ENCODE measurements around the gene UNC50. TPM values are rescaled to one million over a fixed set of nuclear protein-coding genes. Genes with fewer than 3 reads are reported as not detected.

Gene UNC50
- total RNA-seq, 4 donors from 2014 or later: 30.3 to 43.1 (median 30.5) TPM

DNA sequence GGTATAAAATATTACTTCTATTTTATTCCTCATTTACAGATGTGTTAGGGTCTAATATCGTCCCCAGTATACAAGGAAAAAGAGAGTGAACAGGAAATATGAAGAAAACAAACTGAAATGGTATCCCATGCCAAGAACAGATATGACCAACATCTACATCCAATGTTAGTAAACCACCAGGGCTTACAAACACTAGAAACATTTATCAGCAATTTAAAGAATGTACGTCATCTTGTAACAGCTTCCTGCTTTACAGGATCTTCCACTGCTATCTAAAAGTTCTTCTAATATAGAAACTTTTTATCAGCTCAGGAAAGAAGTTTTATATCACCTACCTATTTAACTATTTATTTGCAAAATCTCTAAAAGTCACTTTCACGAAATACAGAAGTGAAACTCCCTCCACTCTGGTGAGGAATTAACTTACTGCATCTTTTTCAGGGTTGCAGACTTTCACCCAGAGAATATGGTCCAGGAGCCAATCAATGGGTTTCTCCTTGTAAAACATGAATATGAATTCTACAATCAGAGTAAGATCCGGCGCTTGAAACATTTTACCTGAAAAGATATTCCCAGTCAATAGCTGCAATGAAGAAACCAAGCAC, 35.2 kb downstream of the UNC50 start:
- intact Hi-C loops (cut with DNase I; ENCODE audit: low total_unique reads) (no loop called here), in situ Hi-C loops (cut with MboI; ENCODE audit: low sequenced_read_pairs in 4 of 4) (loop anchor here in 3 of 4 donors (10.0 to 25.0 kb wide), 3 partner anchors 419 to 844 kb away; partner anchors contain the start of gene REV1 (in 1 of the 3))

DNA sequence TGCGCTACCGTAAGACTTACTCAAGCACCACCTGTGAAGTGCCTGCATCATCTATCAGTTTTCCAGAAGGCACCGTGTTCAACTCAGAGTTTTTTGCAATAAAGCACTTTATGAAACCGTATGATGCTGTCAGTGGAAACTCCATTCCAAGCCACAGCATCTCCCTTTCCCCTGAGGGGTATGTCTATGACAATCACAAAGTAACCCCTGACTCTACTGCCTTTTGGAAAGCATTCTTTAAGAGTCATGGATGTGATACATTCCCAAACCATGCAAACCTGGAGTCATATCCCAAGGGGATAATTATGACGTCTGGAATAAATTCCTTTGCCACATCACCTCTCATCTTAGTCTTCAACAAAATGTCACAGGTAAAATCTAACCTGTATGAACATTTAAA, 39.2 kb downstream of the UNC50 start:
- Histone ChIP-seq H3K4me1 (no peaks in the 10 kb centered on the region), H3K27me3 (no peaks in the 10 kb centered on the region), H3K36me3 (no peaks in the 10 kb centered on the region), H3K4me3 (no peak overlapping the region), H3K27ac (no peak overlapping the region), H3K9me3 (no peaks in the 10 kb centered on the region)
- intact Hi-C loops (cut with DNase I; ENCODE audit: low total_unique reads): loop anchor here (5.0 kb wide), 1 partner anchor 420 kb away; no protein-coding TSS in a partner anchor
- TF ChIP-seq, protein P1, sequence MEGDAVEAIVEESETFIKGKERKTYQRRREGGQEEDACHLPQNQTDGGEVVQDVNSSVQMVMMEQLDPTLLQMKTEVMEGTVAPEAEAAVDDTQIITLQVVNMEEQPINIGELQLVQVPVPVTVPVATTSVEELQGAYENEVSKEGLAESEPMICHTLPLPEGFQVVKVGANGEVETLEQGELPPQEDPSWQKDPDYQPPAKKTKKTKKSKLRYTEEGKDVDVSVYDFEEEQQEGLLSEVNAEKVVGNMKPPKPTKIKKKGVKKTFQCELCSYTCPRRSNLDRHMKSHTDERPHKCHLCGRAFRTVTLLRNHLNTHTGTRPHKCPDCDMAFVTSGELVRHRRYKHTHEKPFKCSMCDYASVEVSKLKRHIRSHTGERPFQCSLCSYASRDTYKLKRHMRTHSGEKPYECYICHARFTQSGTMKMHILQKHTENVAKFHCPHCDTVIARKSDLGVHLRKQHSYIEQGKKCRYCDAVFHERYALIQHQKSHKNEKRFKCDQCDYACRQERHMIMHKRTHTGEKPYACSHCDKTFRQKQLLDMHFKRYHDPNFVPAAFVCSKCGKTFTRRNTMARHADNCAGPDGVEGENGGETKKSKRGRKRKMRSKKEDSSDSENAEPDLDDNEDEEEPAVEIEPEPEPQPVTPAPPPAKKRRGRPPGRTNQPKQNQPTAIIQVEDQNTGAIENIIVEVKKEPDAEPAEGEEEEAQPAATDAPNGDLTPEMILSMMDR (IDR thresholded peaks at IDR 0.05 in 4 of 5, conservative IDR thresholded peaks at IDR 0.05 in 1 of 5): no peak
- TF ChIP-seq POLR2A (IDR thresholded peaks at IDR 0.05): no peak
- no peak for ATAC-seq
- in situ Hi-C loops (cut with MboI; ENCODE audit: low sequenced_read_pairs in 4 of 4): loop anchor here in 3 of 4 donors (5.0 to 25.0 kb wide), 4 partner anchors 190 to 840 kb away; partner anchors contain the start of gene REV1 (in 1 of the 3)
- no peak for DNase-seq

More for the DNA sequence above, 35.2 kb downstream of the UNC50 start:
- ATAC-seq (no peak), DNase-seq (no peak)
- Histone ChIP-seq H3K27me3 (no peaks in the 10 kb centered on the region), H3K9me3 (no peaks in the 10 kb centered on the region), H3K4me1 (no peaks in the 10 kb centered on the region), H3K4me3 (no peak overlapping the region), H3K27ac (no peak overlapping the region), H3K36me3 (peaks cover 0 to 16% of the 10 kb centered on the region in 2 donors)
- TF ChIP-seq POLR2A (IDR thresholded peaks at IDR 0.05): no peak
- TF ChIP-seq, protein P1 (IDR thresholded peaks at IDR 0.05 in 4 of 5, conservative IDR thresholded peaks at IDR 0.05 in 1 of 5): no peak

DNA sequence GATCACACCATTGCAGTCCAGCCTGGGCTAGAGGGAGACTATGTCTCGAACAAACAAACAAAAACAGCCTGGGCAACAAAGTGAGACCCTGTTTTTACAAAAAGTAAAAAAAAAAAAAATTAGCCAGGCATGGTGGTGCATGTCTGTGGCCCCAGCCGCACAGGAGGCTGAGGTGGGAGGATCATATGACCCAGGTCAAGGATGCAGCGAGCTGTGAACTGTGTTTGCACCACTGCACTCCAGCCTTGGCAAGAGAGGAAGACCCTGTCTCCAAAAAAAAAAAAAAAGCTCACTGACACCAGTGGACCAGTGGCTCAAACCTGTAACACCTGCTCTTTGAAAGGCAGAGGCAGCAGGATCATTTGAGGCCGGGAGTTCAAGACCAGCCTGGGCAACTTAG, 40.1 kb downstream of the UNC50 start:
- no peak overlapping the region for H3K27ac ChIP-seq
- ATAC-seq (no peak), DNase-seq (no peak)
- in situ Hi-C loops (cut with MboI; ENCODE audit: low sequenced_read_pairs in 4 of 4): loop anchor here in 3 of 4 donors (5.0 to 25.0 kb wide), 4 partner anchors 189 to 839 kb away; partner anchors contain the start of gene REV1 (in 1 of the 3)
- intact Hi-C loops (cut with DNase I; ENCODE audit: low total_unique reads): loop anchor here (5.0 kb wide), 1 partner anchor 419 kb away; no protein-coding TSS in a partner anchor
- no peak for TF ChIP-seq POLR2A (IDR thresholded peaks at IDR 0.05)
- TF ChIP-seq, protein P1 (IDR thresholded peaks at IDR 0.05 in 4 of 5, conservative IDR thresholded peaks at IDR 0.05 in 1 of 5): no peak
- H3K4me3 ChIP-seq: no peak overlapping the region
- H3K9me3 ChIP-seq: no peaks in the 10 kb centered on the region
- no peaks in the 10 kb centered on the region for H3K27me3 ChIP-seq
- H3K4me1 ChIP-seq: no peaks in the 10 kb centered on the region
- no peaks in the 10 kb centered on the region for H3K36me3 ChIP-seq

DNA sequence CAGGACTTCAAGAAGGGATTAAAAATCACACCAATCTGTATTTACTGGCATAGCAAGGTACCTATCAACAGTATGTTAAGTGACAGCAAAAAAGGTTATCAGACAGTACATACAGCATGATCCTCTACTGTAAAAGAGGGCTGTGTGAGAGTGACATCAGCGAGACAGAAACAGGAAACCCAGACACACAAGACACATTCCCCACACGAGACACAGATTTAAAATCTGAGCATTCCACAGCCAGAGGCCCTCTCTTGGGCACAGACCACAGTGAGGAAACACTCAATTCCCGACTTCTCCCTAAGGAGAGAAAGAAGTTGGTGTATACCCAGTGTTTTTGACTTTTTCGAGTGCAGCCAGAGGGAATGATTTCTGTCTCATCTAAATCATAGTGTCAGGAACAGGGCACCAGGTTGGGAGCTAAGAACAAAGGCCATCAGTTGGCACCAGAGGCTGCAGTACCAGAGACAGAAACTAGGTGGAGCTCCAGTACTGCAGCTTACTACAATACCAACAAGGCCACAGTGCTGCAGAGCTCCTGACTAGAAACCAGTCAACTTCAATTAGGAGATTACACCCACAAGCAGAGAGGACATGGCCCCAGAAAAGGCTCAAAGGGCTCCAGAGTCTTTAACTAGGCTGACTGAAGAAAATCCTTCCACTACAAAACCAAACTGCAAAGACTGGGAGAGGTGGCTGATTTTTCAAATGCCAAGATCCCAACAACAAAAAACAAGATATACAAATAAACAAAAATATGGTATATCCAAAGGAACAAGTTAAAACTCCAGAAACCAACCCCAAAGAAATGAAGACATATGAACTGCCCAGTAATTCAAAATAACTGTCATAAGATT, 41.0 kb downstream of the UNC50 start:
- Histone ChIP-seq H3K9me3 (no peaks in the 10 kb centered on the region), H3K4me3 (no peak overlapping the region), H3K27ac (no peak overlapping the region), H3K27me3 (no peaks in the 10 kb centered on the region), H3K36me3 (no peaks in the 10 kb centered on the region), H3K4me1 (no peaks in the 10 kb centered on the region)
- peak; percentile 93 to 94 for ATAC-seq
- in situ Hi-C loops (cut with MboI; ENCODE audit: low sequenced_read_pairs in 4 of 4) (loop anchor here in 3 of 4 donors (5.0 to 25.0 kb wide), 4 partner anchors 188 to 838 kb away; partner anchors contain the start of gene REV1 (in 1 of the 3)), intact Hi-C loops (cut with DNase I; ENCODE audit: low total_unique reads) (loop anchor here (1.0 to 5.0 kb wide), 2 partner anchors 188 to 418 kb away; no protein-coding TSS in a partner anchor)
- DNase-seq: peak; percentile 39 to 69
- TF ChIP-seq, protein P1 (IDR thresholded peaks at IDR 0.05 in 4 of 5, conservative IDR thresholded peaks at IDR 0.05 in 1 of 5): peak; percentile 94 to 99 (median 96)
- no peak for TF ChIP-seq POLR2A (IDR thresholded peaks at IDR 0.05)
